Vagina (tissue), 2 donors: Measurements from ENCODE around the gene POLR2I. TPM values are rescaled to one million over a fixed set of nuclear protein-coding genes. Genes with fewer than 3 reads are reported as not detected.

Experiments used
- DNase-seq, 2 donors: peaks; one replicate each; pipeline ENCODE4 v3.0.0-alpha.2; 2017; ENCODE audit errors: extremely low spot score in 2 of 2
- H3K27ac ChIP-seq: fragments of 200-600 bp; sonication (generic); one replicate; pipeline ENCODE4 v1.5.1; 2019
- H3K27me3 ChIP-seq: fragments of 200-600 bp; sonication (generic); one replicate; pipeline ENCODE4 v1.5.1; 2019
- H3K36me3 ChIP-seq, 2 donors: fragments of 200-600 bp; sonication (generic); one replicate each; pipeline ENCODE4 v1.5.1; 2017 to 2019
- H3K4me1 ChIP-seq: fragments of 200-600 bp; sonication (generic); one replicate; pipeline ENCODE4 v1.5.1; 2019
- H3K4me3 ChIP-seq, 2 donors: fragments of 200-600 bp; sonication (generic); 1 replicate in 1 of 2; 2 replicates in 1 of 2; pipeline ENCODE4 v1.5.1; 2016 to 2019
- H3K9me3 ChIP-seq: fragments of 200-600 bp; sonication (generic); one replicate; pipeline ENCODE4 v1.5.1; 2019
- POLR2A ChIP-seq, 2 donors: fragments of 450-650 bp; IDR thresholded peaks; one replicate each; pipeline ENCODE4 v1.6.1; 2017; ENCODE audit warnings: antibody characterized with exemption in 2 of 2, mild to moderate bottlenecking in 2 of 2, moderate library complexity in 2 of 2
- POLR2AphosphoS5 ChIP-seq, 2 donors: sonication (generic); formaldehyde crosslinking; IDR thresholded peaks; one replicate each; pipeline ENCODE4 v1.9.0; 2017; ENCODE audit warnings: antibody characterized with exemption in 2 of 2, mild to moderate bottlenecking in 2 of 2, low read depth in 1 of 2; ENCODE audit not compliant: insufficient read depth in 1 of 2
- intact Hi-C: fragments of 100-400 bp; cut with DNase I; formaldehyde crosslinking; loops from one replicate; pipeline ENCODE4 v1.15.1; 2023
- total RNA-seq: library from RNA; depleted of rRNA; stranded (reverse); fragments of >200 nt; gene quantifications from one replicate; pipeline ENCODE4 v1.2.3, GENCODE V29; 2016
- TF ChIP-seq, protein P1 (sequence below), 3 experiments: fragments of 450-650 bp in 2 of 3; fragments of 200-600 bp in 1 of 3; sonication (generic) in 1 of 3; IDR thresholded peaks; one replicate each; pipeline ENCODE4 v1.5.1; 2017 to 2019; ENCODE audit warnings: antibody characterized with exemption in 3 of 3, mild to moderate bottlenecking in 2 of 3, moderate library complexity in 2 of 3

Gene POLR2I
- total RNA-seq, 1 donor from 2014 or later = 108 TPM

DNA sequence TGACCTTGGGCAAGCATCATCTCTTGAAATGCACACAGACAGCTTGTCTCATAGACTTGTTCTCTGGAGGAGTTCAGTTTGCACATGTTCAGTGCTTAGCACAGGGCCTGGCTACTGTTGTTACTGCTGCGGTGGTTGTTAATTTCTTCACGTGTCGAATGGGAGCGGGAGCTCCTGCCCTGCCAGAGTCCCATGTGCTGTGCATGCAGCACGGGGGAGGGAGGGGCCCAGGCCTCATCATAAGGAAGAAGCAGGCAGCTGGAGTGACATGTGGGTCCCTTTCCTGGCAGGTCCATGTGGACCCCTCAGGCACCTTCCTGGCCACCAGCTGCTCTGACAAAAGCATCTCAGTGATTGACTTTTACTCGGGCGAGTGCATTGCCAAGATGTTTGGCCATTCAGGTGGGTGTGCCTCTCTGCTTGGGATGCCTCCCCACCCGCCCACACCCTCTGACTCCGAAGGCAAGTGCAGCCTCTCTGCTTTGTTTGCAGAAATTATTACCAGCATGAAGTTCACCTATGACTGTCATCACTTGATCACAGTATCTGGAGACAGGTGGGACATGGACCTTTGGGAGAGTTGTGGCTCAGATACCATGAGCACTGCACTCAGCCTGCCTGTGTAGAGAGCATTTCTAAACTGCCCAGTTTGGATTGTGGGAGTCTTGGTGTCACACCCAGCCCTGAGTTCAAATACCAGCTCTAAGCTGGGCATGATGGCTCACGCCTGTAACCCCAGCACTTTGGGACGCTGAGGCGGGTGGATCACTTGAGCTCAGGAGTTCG is 23.6 kb downstream of the POLR2I start:
- Histone ChIP-seq H3K9me3 (no peaks in the 10 kb centered on the region), H3K36me3 (no peaks in the 10 kb centered on the region), H3K4me1 (no peaks in the 10 kb centered on the region), H3K27ac (no peak overlapping the region), H3K27me3 (no peaks in the 10 kb centered on the region), H3K4me3 (no peak overlapping the region)
- intact Hi-C loops = loop anchor here (10.0 kb wide), 1 partner anchor 726 kb away; no protein-coding TSS in a partner anchor
- DNase-seq = no peak
- TF ChIP-seq, protein P1, sequence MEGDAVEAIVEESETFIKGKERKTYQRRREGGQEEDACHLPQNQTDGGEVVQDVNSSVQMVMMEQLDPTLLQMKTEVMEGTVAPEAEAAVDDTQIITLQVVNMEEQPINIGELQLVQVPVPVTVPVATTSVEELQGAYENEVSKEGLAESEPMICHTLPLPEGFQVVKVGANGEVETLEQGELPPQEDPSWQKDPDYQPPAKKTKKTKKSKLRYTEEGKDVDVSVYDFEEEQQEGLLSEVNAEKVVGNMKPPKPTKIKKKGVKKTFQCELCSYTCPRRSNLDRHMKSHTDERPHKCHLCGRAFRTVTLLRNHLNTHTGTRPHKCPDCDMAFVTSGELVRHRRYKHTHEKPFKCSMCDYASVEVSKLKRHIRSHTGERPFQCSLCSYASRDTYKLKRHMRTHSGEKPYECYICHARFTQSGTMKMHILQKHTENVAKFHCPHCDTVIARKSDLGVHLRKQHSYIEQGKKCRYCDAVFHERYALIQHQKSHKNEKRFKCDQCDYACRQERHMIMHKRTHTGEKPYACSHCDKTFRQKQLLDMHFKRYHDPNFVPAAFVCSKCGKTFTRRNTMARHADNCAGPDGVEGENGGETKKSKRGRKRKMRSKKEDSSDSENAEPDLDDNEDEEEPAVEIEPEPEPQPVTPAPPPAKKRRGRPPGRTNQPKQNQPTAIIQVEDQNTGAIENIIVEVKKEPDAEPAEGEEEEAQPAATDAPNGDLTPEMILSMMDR (IDR thresholded peaks at IDR 0.05) = no peak
- TF ChIP-seq POLR2A (IDR thresholded peaks at IDR 0.05) (no peak), POLR2AphosphoS5 (IDR thresholded peaks at IDR 0.05; ENCODE audit: insufficient read depth in 1 of 2, low read depth in 1 of 2) (no peak)

DNA sequence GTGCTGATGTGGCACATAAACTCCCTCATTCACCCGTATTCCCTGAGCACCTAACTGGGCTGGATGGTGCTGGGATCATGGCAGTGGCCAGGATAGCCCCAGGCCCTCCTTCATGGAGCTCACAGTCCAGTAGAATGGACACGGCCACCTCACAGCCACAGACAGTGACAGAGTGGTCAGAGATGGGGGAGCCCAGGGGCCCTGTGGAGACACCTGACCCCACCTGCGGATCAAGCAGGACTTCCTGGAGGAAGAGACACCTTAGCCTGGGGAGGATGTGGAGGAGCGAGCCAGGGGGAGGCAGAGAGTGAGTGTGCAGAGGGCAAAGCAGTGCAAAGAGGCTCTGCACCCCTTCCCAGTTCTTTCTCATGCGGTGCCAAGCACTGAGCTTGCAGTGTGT is 24.8 kb downstream of the POLR2I start:
- intact Hi-C loops = loop anchor here (10.0 kb wide), 1 partner anchor 725 kb away; no protein-coding TSS in a partner anchor
- Histone ChIP-seq H3K4me1 (no peaks in the 10 kb centered on the region), H3K4me3 (no peak overlapping the region), H3K9me3 (no peaks in the 10 kb centered on the region), H3K36me3 (no peaks in the 10 kb centered on the region), H3K27ac (no peak overlapping the region), H3K27me3 (no peaks in the 10 kb centered on the region)
- TF ChIP-seq POLR2A (IDR thresholded peaks at IDR 0.05) (no peak), POLR2AphosphoS5 (IDR thresholded peaks at IDR 0.05; ENCODE audit: insufficient read depth in 1 of 2, low read depth in 1 of 2) (no peak)
- TF ChIP-seq, protein P1 (IDR thresholded peaks at IDR 0.05) = no peak
- DNase-seq = no peak

DNA sequence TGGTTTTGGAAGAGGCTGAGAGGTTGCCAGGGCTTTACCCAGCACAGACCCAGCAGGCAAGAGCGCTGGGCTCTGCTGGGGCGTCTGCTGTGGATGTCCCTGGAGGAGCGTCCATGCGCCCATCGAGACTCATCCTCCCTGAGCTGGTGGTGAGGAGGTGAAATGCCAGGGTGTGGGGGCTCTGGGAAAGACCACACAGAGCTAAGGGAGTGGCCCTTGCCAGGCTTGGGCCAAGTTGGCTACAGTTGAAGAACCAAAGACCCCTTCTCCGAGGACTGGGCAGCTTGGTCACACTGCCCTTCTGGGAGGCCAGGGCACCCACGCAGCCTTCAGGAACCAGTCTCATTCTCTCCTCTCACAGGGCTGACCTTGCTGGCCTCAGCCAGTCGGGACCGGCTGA is 28.3 kb downstream of the POLR2I start:
- intact Hi-C loops = no loop called here
- Histone ChIP-seq H3K9me3 (no peaks in the 10 kb centered on the region), H3K36me3 (no peaks in the 10 kb centered on the region), H3K27me3 (no peaks in the 10 kb centered on the region), H3K4me1 (no peaks in the 10 kb centered on the region), H3K4me3 (no peak overlapping the region), H3K27ac (no peak overlapping the region)
- TF ChIP-seq, protein P1 (IDR thresholded peaks at IDR 0.05) = no peak
- TF ChIP-seq POLR2A (IDR thresholded peaks at IDR 0.05) (no peak), POLR2AphosphoS5 (IDR thresholded peaks at IDR 0.05; ENCODE audit: insufficient read depth in 1 of 2, low read depth in 1 of 2) (no peak)
- DNase-seq = no peak

DNA sequence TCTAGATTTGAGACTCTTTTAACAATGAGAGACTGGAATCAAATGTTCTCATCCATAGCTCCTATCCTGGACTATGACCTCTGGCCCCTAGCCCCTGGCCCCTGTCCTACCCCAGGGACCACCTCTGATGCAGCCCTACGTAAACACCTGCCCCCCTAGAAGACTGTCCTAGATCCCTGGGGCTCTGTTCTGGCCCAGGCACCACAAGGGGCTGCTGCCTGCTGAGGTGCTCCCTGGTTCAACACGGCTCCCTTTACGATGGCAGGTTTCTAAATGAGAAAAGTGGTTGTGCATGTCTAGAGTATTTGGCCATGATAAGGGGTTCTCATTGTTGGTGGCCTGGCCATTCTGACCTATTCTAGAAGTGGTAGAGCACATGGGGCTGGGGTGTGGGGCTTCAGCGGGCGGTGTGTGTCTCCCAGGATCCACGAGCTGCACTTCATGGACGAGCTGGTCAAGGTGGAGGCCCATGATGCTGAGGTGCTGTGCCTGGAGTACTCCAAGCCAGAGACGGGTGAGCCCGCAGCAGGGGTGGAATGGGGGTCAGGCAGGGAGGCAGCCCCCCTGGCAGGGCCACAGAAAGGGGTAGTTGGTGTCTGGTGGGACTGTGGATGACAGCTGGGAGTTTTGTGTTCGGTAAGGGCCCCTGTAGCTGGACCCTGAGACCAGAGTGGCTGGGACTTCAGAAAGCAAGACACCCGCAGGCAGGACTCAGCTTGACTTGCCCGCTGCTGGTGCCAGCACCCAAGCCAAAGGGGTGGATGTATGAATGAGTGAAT is 30.3 kb downstream of the POLR2I start:
- no peak overlapping the region for H3K4me3 ChIP-seq
- no peaks in the 10 kb centered on the region for H3K27me3 ChIP-seq
- intact Hi-C loops = no loop called here

More for the DNA sequence above, 30.3 kb downstream of the POLR2I start:
- Histone ChIP-seq H3K9me3 (no peaks in the 10 kb centered on the region), H3K4me1 (no peaks in the 10 kb centered on the region), H3K36me3 (no peaks in the 10 kb centered on the region), H3K27ac (no peak overlapping the region)
- TF ChIP-seq POLR2A (IDR thresholded peaks at IDR 0.05) = no peak
- TF ChIP-seq, protein P1 (IDR thresholded peaks at IDR 0.05) = no peak
- TF ChIP-seq POLR2AphosphoS5 (IDR thresholded peaks at IDR 0.05; ENCODE audit: insufficient read depth in 1 of 2, low read depth in 1 of 2) = no peak
- DNase-seq = no peak
